ENCODE measurements around the gene PIGH.
A peak's percentile ranks its signal among the peaks of the same experiment; 100 is the strongest.

Gene PIGH

GRCh38 chr14:67575684-67576083 is 24.4 kb downstream of the PIGH start:
- no peak for DNase-seq (ENCODE audit: low read depth in 2 of 2, low spot score in 1 of 2)

GRCh38 chr14:67574806-67575205 is 25.3 kb downstream of the PIGH start:
- DNase-seq (ENCODE audit: low read depth in 2 of 2, low spot score in 1 of 2): no peak

- no peak for DNase-seq (ENCODE audit: low read depth in 2 of 2, low spot score in 1 of 2)
Measured at GRCh38 chr14:67574156-67574555, 25.9 kb downstream of the PIGH start.

- no peak for DNase-seq (ENCODE audit: low read depth in 2 of 2, low spot score in 1 of 2)
Measured at GRCh38 chr14:67573228-67574010, 26.6 kb downstream of the PIGH start.

GRCh38 chr14:67572608-67573007 is 27.5 kb downstream of the PIGH start:
- no peak for DNase-seq (ENCODE audit: low read depth in 2 of 2, low spot score in 1 of 2)

- DNase-seq (ENCODE audit: low read depth in 2 of 2, low spot score in 1 of 2): no peak
Measured at GRCh38 chr14:67571991-67572323, 28.1 kb downstream of the PIGH start.

DNA sequence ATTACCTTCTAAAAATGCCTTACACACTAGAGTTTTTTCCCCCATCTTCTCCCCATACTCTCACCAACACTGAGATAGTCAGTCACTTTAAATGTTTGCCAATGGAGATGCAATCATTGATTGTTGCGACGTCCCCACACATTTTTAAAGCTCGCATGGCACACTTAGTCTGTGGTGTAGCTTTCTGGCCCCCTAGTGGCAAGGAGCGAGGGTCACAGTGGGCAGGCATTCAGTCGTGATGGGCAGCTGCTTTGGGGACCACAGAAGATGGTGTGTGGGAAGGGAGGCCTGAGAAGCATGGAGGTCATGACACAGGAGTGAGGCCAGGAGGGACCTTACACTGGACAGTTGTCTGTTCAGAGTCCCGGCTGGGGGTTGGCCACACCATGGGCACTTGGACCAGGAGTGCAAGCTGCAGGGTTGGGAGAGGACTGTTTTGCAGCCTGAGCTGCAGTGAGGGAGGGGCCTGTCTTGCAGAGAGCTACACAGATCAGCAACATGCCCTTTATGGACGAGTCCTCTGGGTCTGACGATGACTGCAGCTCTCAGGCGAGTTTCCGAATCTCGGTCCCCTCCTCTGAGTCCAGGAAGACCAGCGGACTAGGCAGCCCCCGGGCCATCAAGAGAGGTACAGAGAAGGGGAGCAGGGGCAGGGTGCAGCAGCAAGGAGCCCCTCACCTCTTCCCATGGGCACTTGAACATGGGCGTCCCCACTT is 28.6 kb downstream of the PIGH start:
- DNase-seq (ENCODE audit: low read depth in 2 of 2, low spot score in 1 of 2): peak; percentile 13 to 47

- no peak for DNase-seq (ENCODE audit: low read depth in 2 of 2, low spot score in 1 of 2)
Measured at GRCh38 chr14:67570453-67570852, 29.6 kb downstream of the PIGH start.

GRCh38 chr14:67569651-67570290 is 30.3 kb downstream of the PIGH start:
- DNase-seq (ENCODE audit: low read depth in 2 of 2, low spot score in 1 of 2): no peak

- no peak for DNase-seq (ENCODE audit: low read depth in 2 of 2, low spot score in 1 of 2)
Measured at GRCh38 chr14:67569011-67569650, 30.9 kb downstream of the PIGH start.

DNA sequence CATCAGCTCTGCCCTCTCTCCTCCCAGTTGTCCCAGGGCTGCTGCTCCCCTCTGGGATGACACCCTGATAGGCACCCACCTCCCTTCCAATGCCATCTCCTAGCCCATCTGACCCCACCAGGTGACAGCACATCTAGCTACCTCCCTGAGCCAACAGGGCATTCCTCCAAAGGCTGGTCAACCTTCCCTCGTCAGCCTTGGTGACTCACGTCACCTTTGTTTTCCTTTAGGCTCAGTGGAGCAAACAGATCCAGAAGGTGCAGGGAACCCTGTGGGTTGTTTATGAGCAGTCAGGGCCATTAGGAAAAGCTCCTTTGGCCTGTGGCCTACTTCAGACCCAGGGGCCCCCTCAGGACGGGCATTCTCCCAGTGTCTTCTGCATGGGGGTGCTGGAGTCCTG is 32.4 kb downstream of the PIGH start:
- no peak for DNase-seq (ENCODE audit: low read depth in 2 of 2, low spot score in 1 of 2)

- no peak for DNase-seq (ENCODE audit: low read depth in 2 of 2, low spot score in 1 of 2)
Measured at GRCh38 chr14:67566908-67567307, 33.2 kb downstream of the PIGH start.

GRCh38 chr14:67564236-67564635 is 35.8 kb downstream of the PIGH start:
- DNase-seq (ENCODE audit: low read depth in 2 of 2, low spot score in 1 of 2): no peak

- no peak for DNase-seq (ENCODE audit: low read depth in 2 of 2, low spot score in 1 of 2)
Measured at GRCh38 chr14:67562776-67563150, 37.3 kb downstream of the PIGH start.

DNA sequence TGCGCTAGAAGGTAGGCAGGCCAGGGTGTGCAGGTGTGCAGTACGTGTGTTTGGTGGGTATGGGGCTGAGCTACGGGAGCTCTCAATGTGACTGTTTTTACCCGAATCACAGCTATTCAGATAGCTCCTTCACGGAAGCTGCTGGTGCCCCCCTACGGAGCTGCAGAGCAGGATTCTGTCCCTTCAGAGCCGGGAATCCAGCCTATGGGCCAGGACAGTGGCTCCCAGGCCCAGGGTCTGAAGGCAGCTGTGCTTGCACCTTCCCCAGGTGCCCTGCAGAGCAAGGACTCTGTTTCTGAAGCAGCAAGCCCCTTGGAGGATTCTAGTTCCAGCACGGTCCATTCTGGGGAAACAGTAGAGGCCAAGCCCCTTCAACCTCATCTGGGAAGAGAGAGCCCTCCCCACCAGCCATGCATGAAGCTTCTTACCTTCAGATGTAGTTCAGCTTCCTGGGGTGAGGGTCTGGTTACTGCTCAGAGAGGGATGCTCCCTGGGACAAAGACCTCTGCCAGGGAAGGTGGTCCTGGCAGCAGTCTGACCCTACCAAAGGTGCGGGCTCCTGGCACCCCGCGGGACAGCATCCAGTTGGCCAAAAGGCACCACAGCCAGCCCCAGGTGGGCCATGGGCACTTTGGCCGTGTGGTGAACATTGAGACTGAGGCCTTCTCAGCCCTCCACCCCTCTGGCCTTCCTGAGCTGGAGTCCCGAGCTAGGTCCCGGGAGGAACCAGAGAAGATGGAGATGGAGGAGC is 37.9 kb downstream of the PIGH start:
- DNase-seq (ENCODE audit: low read depth in 2 of 2, low spot score in 1 of 2): no peak

GRCh38 chr14:67559639-67560038 is 40.4 kb downstream of the PIGH start:
- DNase-seq (ENCODE audit: low read depth in 2 of 2, low spot score in 1 of 2): no peak

DNA sequence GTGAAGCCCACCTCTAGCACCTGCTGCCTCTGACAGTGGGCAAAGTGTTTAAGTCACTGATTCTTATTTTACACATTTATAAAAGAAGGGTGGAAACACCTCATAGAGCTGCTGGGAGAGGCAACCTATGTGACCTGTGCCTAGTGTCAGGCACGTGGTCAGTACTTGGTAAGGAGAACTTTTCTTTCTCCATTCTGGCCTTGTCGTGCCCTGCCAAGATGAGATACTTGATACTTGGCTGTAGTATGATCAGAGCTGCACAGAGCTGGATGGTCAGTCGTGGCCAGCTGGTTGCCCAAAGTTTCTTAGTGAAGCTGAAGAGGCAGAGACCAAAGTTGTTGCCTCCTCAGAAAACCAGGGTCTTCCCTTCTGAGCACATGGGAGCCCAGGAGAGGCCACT is 42.4 kb downstream of the PIGH start:
- no peak for DNase-seq (ENCODE audit: low read depth in 2 of 2, low spot score in 1 of 2)

- DNase-seq (ENCODE audit: low read depth in 2 of 2, low spot score in 1 of 2): no peak
Measured at GRCh38 chr14:67557118-67557517, 43.0 kb downstream of the PIGH start.

- DNase-seq (ENCODE audit: low read depth in 2 of 2, low spot score in 1 of 2): no peak
Measured at GRCh38 chr14:67556671-67557070, 43.4 kb downstream of the PIGH start.

DNA sequence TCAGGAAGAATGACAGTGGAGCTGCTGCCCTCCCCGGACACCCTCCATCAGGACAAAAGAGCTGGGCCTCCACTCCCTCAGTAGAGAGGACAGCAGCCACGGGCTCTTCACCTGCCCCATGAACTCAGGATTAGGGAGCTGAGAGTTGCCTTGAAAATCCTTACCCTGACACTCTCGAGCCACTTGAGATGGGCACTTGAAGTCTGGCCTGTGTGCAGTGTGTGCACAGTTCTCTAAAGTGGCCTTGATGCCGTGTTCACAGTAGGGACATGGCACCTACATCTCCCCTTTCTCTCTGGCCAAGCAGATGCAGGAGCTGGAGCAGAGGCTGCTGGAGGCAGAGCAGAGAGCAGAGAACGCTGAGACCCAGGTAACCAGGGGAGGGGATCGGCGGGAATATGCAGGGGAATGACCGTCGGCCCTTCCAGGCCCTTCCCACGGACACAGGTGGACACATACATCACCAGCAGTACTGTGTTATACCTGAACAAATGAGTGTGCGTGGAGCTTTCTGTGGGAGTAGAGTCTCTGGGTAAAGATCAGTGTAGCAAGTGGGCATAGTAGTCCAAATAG is 44.5 kb downstream of the PIGH start:
- DNase-seq (ENCODE audit: low read depth in 2 of 2, low spot score in 1 of 2): no peak

GRCh38 chr14:67554341-67554740 is 45.7 kb downstream of the PIGH start:
- no peak for DNase-seq (ENCODE audit: low read depth in 2 of 2, low spot score in 1 of 2)
